ENCODE data around the gene STX10.

DNA sequence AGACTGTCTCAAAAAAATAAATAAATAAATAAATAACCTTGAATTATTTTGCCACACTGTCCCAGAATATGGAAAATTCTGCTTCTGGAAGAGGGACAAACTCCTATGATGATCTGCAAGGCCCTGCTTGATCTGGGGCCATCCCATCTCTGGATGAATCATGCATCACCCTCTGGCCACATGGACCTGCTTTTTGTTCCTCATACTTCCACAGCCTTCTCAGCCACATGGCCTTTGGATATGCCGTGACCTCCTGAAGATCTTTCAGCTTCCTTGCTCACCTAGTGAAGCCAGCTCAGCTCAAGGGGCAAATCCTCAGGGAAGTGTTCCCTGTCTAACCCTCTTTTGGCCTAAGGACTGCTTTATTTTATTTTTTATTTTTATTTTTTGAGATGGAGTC lies 10.4 kb upstream of the STX10 start:
- TF ChIP-seq, protein P1, sequence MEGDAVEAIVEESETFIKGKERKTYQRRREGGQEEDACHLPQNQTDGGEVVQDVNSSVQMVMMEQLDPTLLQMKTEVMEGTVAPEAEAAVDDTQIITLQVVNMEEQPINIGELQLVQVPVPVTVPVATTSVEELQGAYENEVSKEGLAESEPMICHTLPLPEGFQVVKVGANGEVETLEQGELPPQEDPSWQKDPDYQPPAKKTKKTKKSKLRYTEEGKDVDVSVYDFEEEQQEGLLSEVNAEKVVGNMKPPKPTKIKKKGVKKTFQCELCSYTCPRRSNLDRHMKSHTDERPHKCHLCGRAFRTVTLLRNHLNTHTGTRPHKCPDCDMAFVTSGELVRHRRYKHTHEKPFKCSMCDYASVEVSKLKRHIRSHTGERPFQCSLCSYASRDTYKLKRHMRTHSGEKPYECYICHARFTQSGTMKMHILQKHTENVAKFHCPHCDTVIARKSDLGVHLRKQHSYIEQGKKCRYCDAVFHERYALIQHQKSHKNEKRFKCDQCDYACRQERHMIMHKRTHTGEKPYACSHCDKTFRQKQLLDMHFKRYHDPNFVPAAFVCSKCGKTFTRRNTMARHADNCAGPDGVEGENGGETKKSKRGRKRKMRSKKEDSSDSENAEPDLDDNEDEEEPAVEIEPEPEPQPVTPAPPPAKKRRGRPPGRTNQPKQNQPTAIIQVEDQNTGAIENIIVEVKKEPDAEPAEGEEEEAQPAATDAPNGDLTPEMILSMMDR (conservative IDR thresholded peaks at IDR 0.05; ENCODE audit: low read depth, low read length), result no peak
- no peak for TF ChIP-seq POLR2A (IDR thresholded peaks at IDR 0.05; ENCODE audit: low read depth, low read length)
- no peak for TF ChIP-seq MAFK (IDR thresholded peaks at IDR 0.05; ENCODE audit: low read depth, low read length)
- TF ChIP-seq SMC3 (IDR thresholded peaks at IDR 0.05; ENCODE audit: low read depth, low read length), result no peak
- TF ChIP-seq, protein P2, sequence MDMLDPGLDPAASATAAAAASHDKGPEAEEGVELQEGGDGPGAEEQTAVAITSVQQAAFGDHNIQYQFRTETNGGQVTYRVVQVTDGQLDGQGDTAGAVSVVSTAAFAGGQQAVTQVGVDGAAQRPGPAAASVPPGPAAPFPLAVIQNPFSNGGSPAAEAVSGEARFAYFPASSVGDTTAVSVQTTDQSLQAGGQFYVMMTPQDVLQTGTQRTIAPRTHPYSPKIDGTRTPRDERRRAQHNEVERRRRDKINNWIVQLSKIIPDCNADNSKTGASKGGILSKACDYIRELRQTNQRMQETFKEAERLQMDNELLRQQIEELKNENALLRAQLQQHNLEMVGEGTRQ (IDR thresholded peaks at IDR 0.05; ENCODE audit: low read depth, low read length), result 0 out of 2 replicates have a peak, but pooled peaks have one; percentile 34
- no peak for TF ChIP-seq MAZ (IDR thresholded peaks at IDR 0.05; ENCODE audit: borderline replicate concordance, low read depth, low read length)
- TF ChIP-seq FOS (IDR thresholded peaks at IDR 0.05; ENCODE audit: low read depth, low read length), result no peak
- TF ChIP-seq MXI1 (IDR thresholded peaks at IDR 0.05; ENCODE audit: borderline replicate concordance, low read depth, low read length), result peak; percentile 86
- no peak for TF ChIP-seq BHLHE40 (IDR thresholded peaks at IDR 0.05; ENCODE audit: low read depth, low read length)
- no peak for TF ChIP-seq CEBPB (IDR thresholded peaks at IDR 0.05; ENCODE audit: low read depth, low read length)
- no peak for TF ChIP-seq RAD21 (IDR thresholded peaks at IDR 0.05; ENCODE audit: low read length)
- no peak for TF ChIP-seq RCOR1 (IDR thresholded peaks at IDR 0.05; ENCODE audit: insufficient replicate concordance, low read length)
- TF ChIP-seq CHD1 (IDR thresholded peaks at IDR 0.05; ENCODE audit: low read depth, low read length), result no peak

Measured in IMR-90 (cell line).